Measurements from ENCODE around the gene LRP1B.

LRP1B gene

DNA sequence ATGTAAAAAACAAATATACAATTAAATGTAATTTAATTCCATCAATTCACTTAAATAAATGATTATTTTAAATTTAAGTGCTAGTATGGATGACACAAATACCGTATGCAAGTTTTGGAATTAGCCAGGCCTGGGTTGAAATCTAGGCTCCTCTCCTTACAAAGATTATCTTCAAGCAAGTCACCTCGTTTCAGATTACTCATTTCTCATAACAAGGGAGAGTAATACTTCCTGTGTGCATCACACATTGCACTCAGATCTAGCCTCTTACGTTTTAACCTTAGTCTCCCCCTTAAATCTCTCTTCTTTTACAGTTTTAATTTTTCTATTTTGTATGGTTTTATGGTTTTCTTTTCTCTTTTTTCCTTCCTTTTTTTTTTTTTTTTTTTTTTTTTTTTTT, 1874.7 kb downstream of the LRP1B start:
- Histone ChIP-seq H4K20me1 (ENCODE audit: insufficient read depth, low read length) (no peaks in the 10 kb centered on the region), H3K4me1 (ENCODE audit: low read length) (no peaks in the 10 kb centered on the region), H3K27ac (ENCODE audit: low read length) (no peak overlapping the region), H3K9me2 (replicated peaks; ENCODE audit: insufficient read depth, low read length) (no peaks in the 10 kb centered on the region), H3K79me2 (ENCODE audit: low read length) (no peaks in the 10 kb centered on the region), H3K4me3 (ENCODE audit: low read length) (no peak overlapping the region), H3K9ac (ENCODE audit: low read length) (no peak overlapping the region), H3K4me2 (ENCODE audit: low read depth, low read length) (no peak overlapping the region), H3K36me3 (replicated peaks; ENCODE audit: insufficient read depth, low read length) (no peaks in the 10 kb centered on the region), H2AFZ (ENCODE audit: low read length) (no peak overlapping the region), H3F3A (ENCODE audit: insufficient read depth, low read length) (no peaks in the 10 kb centered on the region), H3K27me3 (replicated peaks; ENCODE audit: insufficient read depth, low read length) (no peaks in the 10 kb centered on the region), H3K9me3 (replicated peaks; ENCODE audit: insufficient read depth, low read length) (no peaks in the 10 kb centered on the region)
- no peak for DNase-seq
- TF ChIP-seq EZH2phosphoT487 (IDR thresholded peaks at IDR 0.05; ENCODE audit: low read length) = no peak
- TF ChIP-seq, protein P1, sequence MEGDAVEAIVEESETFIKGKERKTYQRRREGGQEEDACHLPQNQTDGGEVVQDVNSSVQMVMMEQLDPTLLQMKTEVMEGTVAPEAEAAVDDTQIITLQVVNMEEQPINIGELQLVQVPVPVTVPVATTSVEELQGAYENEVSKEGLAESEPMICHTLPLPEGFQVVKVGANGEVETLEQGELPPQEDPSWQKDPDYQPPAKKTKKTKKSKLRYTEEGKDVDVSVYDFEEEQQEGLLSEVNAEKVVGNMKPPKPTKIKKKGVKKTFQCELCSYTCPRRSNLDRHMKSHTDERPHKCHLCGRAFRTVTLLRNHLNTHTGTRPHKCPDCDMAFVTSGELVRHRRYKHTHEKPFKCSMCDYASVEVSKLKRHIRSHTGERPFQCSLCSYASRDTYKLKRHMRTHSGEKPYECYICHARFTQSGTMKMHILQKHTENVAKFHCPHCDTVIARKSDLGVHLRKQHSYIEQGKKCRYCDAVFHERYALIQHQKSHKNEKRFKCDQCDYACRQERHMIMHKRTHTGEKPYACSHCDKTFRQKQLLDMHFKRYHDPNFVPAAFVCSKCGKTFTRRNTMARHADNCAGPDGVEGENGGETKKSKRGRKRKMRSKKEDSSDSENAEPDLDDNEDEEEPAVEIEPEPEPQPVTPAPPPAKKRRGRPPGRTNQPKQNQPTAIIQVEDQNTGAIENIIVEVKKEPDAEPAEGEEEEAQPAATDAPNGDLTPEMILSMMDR (IDR thresholded peaks at IDR 0.05; ENCODE audit: low read length) = no peak
- TF ChIP-seq EZH2 (optimal IDR thresholded peaks at IDR 0.05; ENCODE audit: low read depth, low read length) = no peak

DNA sequence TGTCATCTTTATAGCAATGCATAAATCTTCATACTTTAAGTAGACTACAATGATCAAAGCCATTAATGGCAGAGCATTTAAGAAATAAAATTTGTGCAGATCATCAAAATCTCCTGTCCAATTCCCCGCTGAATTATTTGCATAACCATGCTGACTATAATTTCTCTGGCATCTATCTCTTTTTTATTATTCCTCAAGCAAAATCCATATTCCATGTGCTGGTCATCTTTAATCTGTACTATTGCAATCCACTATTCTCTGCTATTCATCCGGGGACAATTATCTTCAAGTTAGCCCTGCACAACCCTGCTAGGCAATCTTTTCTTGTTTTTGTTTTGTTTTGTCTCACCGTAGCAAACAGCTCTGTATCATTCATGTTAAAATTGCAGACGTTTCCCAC, 1881.0 kb downstream of the LRP1B start:
- no peak for DNase-seq

DNA sequence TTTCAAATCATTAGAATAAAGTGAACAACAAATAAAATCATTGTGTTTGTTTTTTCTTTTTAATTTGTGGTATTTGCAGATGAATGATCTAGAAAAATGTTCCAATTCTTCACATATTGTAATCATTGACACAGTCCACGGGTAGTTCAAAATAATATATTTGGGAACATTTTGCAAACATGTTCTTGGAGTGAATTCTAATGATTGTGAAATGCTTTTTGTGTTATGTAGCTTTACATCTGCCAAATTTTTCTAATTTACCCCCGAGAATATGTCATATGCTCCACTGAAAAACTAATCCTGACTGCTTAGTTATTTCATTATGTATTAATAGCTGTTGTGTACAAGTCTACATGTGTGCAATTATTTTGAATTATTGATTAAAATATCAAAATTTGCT, 1882.2 kb downstream of the LRP1B start:
- Histone ChIP-seq H3K36me3 (replicated peaks; ENCODE audit: insufficient read depth, low read length) (no peaks in the 10 kb centered on the region), H3K27me3 (replicated peaks; ENCODE audit: insufficient read depth, low read length) (no peaks in the 10 kb centered on the region), H3K4me1 (ENCODE audit: low read length) (no peaks in the 10 kb centered on the region), H4K20me1 (ENCODE audit: insufficient read depth, low read length) (no peaks in the 10 kb centered on the region), H3K9ac (ENCODE audit: low read length) (no peak overlapping the region), H3K79me2 (ENCODE audit: low read length) (no peaks in the 10 kb centered on the region), H3K4me3 (ENCODE audit: low read length) (no peak overlapping the region), H3K9me2 (replicated peaks; ENCODE audit: insufficient read depth, low read length) (no peaks in the 10 kb centered on the region), H3K27ac (ENCODE audit: low read length) (no peak overlapping the region), H2AFZ (ENCODE audit: low read length) (no peak overlapping the region), H3K4me2 (ENCODE audit: low read depth, low read length) (no peak overlapping the region), H3K9me3 (replicated peaks; ENCODE audit: insufficient read depth, low read length) (no peaks in the 10 kb centered on the region), H3F3A (ENCODE audit: insufficient read depth, low read length) (no peaks in the 10 kb centered on the region)
- TF ChIP-seq, protein P1 (IDR thresholded peaks at IDR 0.05; ENCODE audit: low read length) = no peak
- TF ChIP-seq EZH2 (optimal IDR thresholded peaks at IDR 0.05; ENCODE audit: low read depth, low read length) (no peak), EZH2phosphoT487 (IDR thresholded peaks at IDR 0.05; ENCODE audit: low read length) (no peak)
- DNase-seq = no peak

More for the DNA sequence above, 1881.0 kb downstream of the LRP1B start:
- no peaks in the 10 kb centered on the region for H3K36me3 ChIP-seq (replicated peaks; ENCODE audit: insufficient read depth, low read length)
- no peaks in the 10 kb centered on the region for H3F3A ChIP-seq (ENCODE audit: insufficient read depth, low read length)
- H3K9me3 ChIP-seq (replicated peaks; ENCODE audit: insufficient read depth, low read length) = no peaks in the 10 kb centered on the region
- H3K4me1 ChIP-seq (ENCODE audit: low read length) = no peaks in the 10 kb centered on the region
- H3K27ac ChIP-seq (ENCODE audit: low read length) = no peak overlapping the region
- TF ChIP-seq, protein P1 (IDR thresholded peaks at IDR 0.05; ENCODE audit: low read length) = no peak
- no peak for TF ChIP-seq EZH2 (optimal IDR thresholded peaks at IDR 0.05; ENCODE audit: low read depth, low read length)
- no peak for TF ChIP-seq EZH2phosphoT487 (IDR thresholded peaks at IDR 0.05; ENCODE audit: low read length)
- no peaks in the 10 kb centered on the region for H3K79me2 ChIP-seq (ENCODE audit: low read length)
- H3K27me3 ChIP-seq (replicated peaks; ENCODE audit: insufficient read depth, low read length) = no peaks in the 10 kb centered on the region
- H3K9ac ChIP-seq (ENCODE audit: low read length) = no peak overlapping the region
- no peak overlapping the region for H3K4me3 ChIP-seq (ENCODE audit: low read length)
- no peaks in the 10 kb centered on the region for H4K20me1 ChIP-seq (ENCODE audit: insufficient read depth, low read length)
- no peaks in the 10 kb centered on the region for H3K9me2 ChIP-seq (replicated peaks; ENCODE audit: insufficient read depth, low read length)
- no peak overlapping the region for H3K4me2 ChIP-seq (ENCODE audit: low read depth, low read length)
- no peak overlapping the region for H2AFZ ChIP-seq (ENCODE audit: low read length)
